ENCODE measurements around the gene AOPEP. TPM values are rescaled to one million over a fixed set of nuclear protein-coding genes. Genes with fewer than 3 reads are reported as not detected.

AOPEP gene
- total RNA-seq, 1 donor from 2014 or later: 305 TPM

GRCh38 chr9:94941211-94941875 is 214.8 kb downstream of the AOPEP start:
- Histone ChIP-seq H3K27me3 (no peaks in the 10 kb centered on the region), H3K36me3 (no peaks in the 10 kb centered on the region), H3K4me3 (no peak overlapping the region), H3K9me3 (no peaks in the 10 kb centered on the region), H3K27ac (no peak overlapping the region), H3K4me1 (peaks cover 35% of the 10 kb centered on the region)
- DNase-seq (ENCODE audit: extremely low spot score in 2 of 2): no peak
- TF ChIP-seq POLR2AphosphoS5 (IDR thresholded peaks at IDR 0.05; ENCODE audit: insufficient read depth in 1 of 2, low read depth in 1 of 2): no peak
- TF ChIP-seq CTCF (IDR thresholded peaks at IDR 0.05): no peak
- no peak for TF ChIP-seq POLR2A (IDR thresholded peaks at IDR 0.05)
- intact Hi-C loops (cut with DNase I): no loop called here

GRCh38 chr9:94944626-94945025 is 218.1 kb downstream of the AOPEP start:
- Histone ChIP-seq H3K27ac (peak overlapping the region; percentile 82), H3K27me3 (no peaks in the 10 kb centered on the region), H3K9me3 (no peaks in the 10 kb centered on the region), H3K4me1 (peaks cover 27% of the 10 kb centered on the region), H3K4me3 (no peak overlapping the region), H3K36me3 (no peaks in the 10 kb centered on the region)
- no peak for DNase-seq (ENCODE audit: extremely low spot score in 2 of 2)
- no peak for TF ChIP-seq CTCF (IDR thresholded peaks at IDR 0.05)
- no peak for TF ChIP-seq POLR2AphosphoS5 (IDR thresholded peaks at IDR 0.05; ENCODE audit: insufficient read depth in 1 of 2, low read depth in 1 of 2)
- no peak for TF ChIP-seq POLR2A (IDR thresholded peaks at IDR 0.05)
- intact Hi-C loops (cut with DNase I): no loop called here

GRCh38 chr9:94945197-94946144 is 219.0 kb downstream of the AOPEP start:
- H3K9me3 ChIP-seq: no peaks in the 10 kb centered on the region
- no peak for DNase-seq (ENCODE audit: extremely low spot score in 2 of 2)
- peaks cover 35% of the 10 kb centered on the region for H3K4me1 ChIP-seq
- H3K27me3 ChIP-seq: no peaks in the 10 kb centered on the region
- peak overlapping the region; percentile 82 for H3K27ac ChIP-seq
- no peak overlapping the region for H3K4me3 ChIP-seq
- no peaks in the 10 kb centered on the region for H3K36me3 ChIP-seq
- intact Hi-C loops (cut with DNase I): no loop called here
- no peak for TF ChIP-seq CTCF (IDR thresholded peaks at IDR 0.05)
- TF ChIP-seq POLR2AphosphoS5 (IDR thresholded peaks at IDR 0.05; ENCODE audit: insufficient read depth in 1 of 2, low read depth in 1 of 2): peak; percentile 74 to 77
- TF ChIP-seq POLR2A (IDR thresholded peaks at IDR 0.05): no peak

- H3K9me3 ChIP-seq: no peaks in the 10 kb centered on the region
- H3K27ac ChIP-seq: peak overlapping the region; percentile 82
- H3K36me3 ChIP-seq: no peaks in the 10 kb centered on the region
- DNase-seq (ENCODE audit: extremely low spot score in 2 of 2): no peak
- intact Hi-C loops (cut with DNase I): no loop called here
- TF ChIP-seq POLR2AphosphoS5 (IDR thresholded peaks at IDR 0.05; ENCODE audit: insufficient read depth in 1 of 2, low read depth in 1 of 2) (no peak), POLR2A (IDR thresholded peaks at IDR 0.05) (no peak), CTCF (IDR thresholded peaks at IDR 0.05) (no peak)
- H3K4me1 ChIP-seq: peaks cover 43% of the 10 kb centered on the region
- no peaks in the 10 kb centered on the region for H3K27me3 ChIP-seq
- no peak overlapping the region for H3K4me3 ChIP-seq
Observed at GRCh38 chr9:94946256-94946655, 219.8 kb downstream of the AOPEP start.
